Kidney tubule cell (primary cell): Measurements from ENCODE around the gene VTCN1.
"Not testable (repeated sequence)": the region's sequence is repeated elsewhere in the genome, so short reads cannot be mapped to it uniquely, and the experiment has no call there.

ENCODE experiments used
- DNase-seq: peaks from one replicate; pipeline ENCODE4 v3.0.0-alpha.2; 2018; ENCODE audit warnings: low spot score

Gene VTCN1

GRCh38 chr1:117122330-117123025 lies 88.2 kb downstream of the VTCN1 start:
- DNase-seq, result no peak

- DNase-seq, result peak; percentile 97
These were observed 89.0 kb downstream of the VTCN1 start, which contains the start of gene TRIM45 for GRCh38 chr1:117121589-117122329. TRIM45 (minus strand) TSS chr1:117121749; CDS start chr1:117121201, 548 bp downstream.

GRCh38 chr1:117120774-117121588 lies 89.7 kb downstream of the VTCN1 start:
- DNase-seq, result no peak

- not testable (repeated sequence) for DNase-seq
These were observed 91.6 kb downstream of the VTCN1 start for GRCh38 chr1:117119144-117119543.

GRCh38 chr1:117118137-117118536 lies 92.6 kb downstream of the VTCN1 start:
- no peak for DNase-seq

GRCh38 chr1:117117697-117118096 lies 93.0 kb downstream of the VTCN1 start:
- no peak for DNase-seq

- DNase-seq, result no peak
These were observed 94.0 kb downstream of the VTCN1 start for GRCh38 chr1:117116784-117117130.

GRCh38 chr1:117116090-117116783 lies 94.5 kb downstream of the VTCN1 start:
- DNase-seq, result no peak

GRCh38 chr1:117114877-117115276 lies 95.8 kb downstream of the VTCN1 start:
- no peak for DNase-seq

- DNase-seq, result no peak
These were observed 97.5 kb downstream of the VTCN1 start for GRCh38 chr1:117113199-117113598.

GRCh38 chr1:117112047-117112717 lies 98.5 kb downstream of the VTCN1 start:
- DNase-seq, result no peak

GRCh38 chr1:117110774-117111173 lies 100.0 kb downstream of the VTCN1 start:
- DNase-seq, result peak; percentile 79

- no peak for DNase-seq
These were observed 103.4 kb downstream of the VTCN1 start for GRCh38 chr1:117107364-117107763.

- no peak for DNase-seq
These were observed 104.2 kb downstream of the VTCN1 start for GRCh38 chr1:117106478-117106877.

- DNase-seq, result no peak
These were observed 105.0 kb downstream of the VTCN1 start for GRCh38 chr1:117105722-117106121.

- DNase-seq, result no peak
These were observed 105.7 kb downstream of the VTCN1 start for GRCh38 chr1:117104986-117105385.

- not testable (repeated sequence) for DNase-seq
These were observed 108.9 kb downstream of the VTCN1 start for GRCh38 chr1:117101858-117102257.

- DNase-seq, result no peak
These were observed 109.4 kb downstream of the VTCN1 start for GRCh38 chr1:117101334-117101733.

- no peak for DNase-seq
These were observed 112.3 kb downstream of the VTCN1 start for GRCh38 chr1:117098287-117098890.

GRCh38 chr1:117097443-117097842 lies 113.3 kb downstream of the VTCN1 start:
- DNase-seq, result no peak

GRCh38 chr1:117096951-117097408 lies 113.7 kb downstream of the VTCN1 start:
- no peak for DNase-seq
